K562 (cell line): ENCODE measurements around the gene RNH1. TPM values are rescaled to one million over a fixed set of nuclear protein-coding genes. Genes with fewer than 3 reads are reported as not detected.
A peak's percentile ranks its signal among the peaks of the same experiment; 100 is the strongest.

Experiments used
- ARID2 ChIP-seq: fragments of 450-650 bp; IDR thresholded peaks from 2 replicates; pipeline ENCODE4 v1.6.1; 2017; ENCODE audit warnings: antibody characterized with exemption, mild to moderate bottlenecking
- CREM ChIP-seq: IDR thresholded peaks from 2 replicates; pipeline ENCODE4 v1.6.1; 2014; ENCODE audit warnings: antibody characterized with exemption, low read depth
- EP400 ChIP-seq: fragments of 450-650 bp; IDR thresholded peaks from 2 replicates; pipeline ENCODE4 v1.6.1; 2017; ENCODE audit warnings: antibody characterized with exemption, mild to moderate bottlenecking, moderate library complexity
- GATA2 ChIP-seq: sonication (generic); formaldehyde crosslinking; IDR thresholded peaks from 2 replicates; pipeline ENCODE4 v1.4.0; 2020; ENCODE audit warnings: mild to moderate bottlenecking, missing genetic modification reagents
- GATAD2A ChIP-seq: fragments of 450-650 bp; IDR thresholded peaks from 2 replicates; pipeline ENCODE4 v1.6.1; 2017
- HMG20B ChIP-seq: fragments of 250-450 bp; sonication (Bioruptor Pico); IDR thresholded peaks from 2 replicates; pipeline ENCODE4 v1.5.0; 2021; ENCODE audit warnings: mild to moderate bottlenecking
- HOMEZ ChIP-seq: fragments of 250-450 bp; sonication (Bioruptor Pico); IDR thresholded peaks from 2 replicates; pipeline ENCODE4 v1.4.0; 2020; ENCODE audit warnings: mild to moderate bottlenecking, moderate library complexity
- KHSRP ChIP-seq: fragments of 450-650 bp; IDR thresholded peaks from 2 replicates; pipeline ENCODE4 v1.6.1; 2017
- MCM7 ChIP-seq, 2 experiments: fragments of 450-650 bp; IDR thresholded peaks; 2 replicates each; pipeline ENCODE4 v1.6.1; 2016 to 2018
- NR2C2 ChIP-seq, 2 experiments: fragments of 200-800 bp in 1 of 2; sonication (Bioruptor generic) in 1 of 2; sonication (generic) in 1 of 2; formaldehyde crosslinking in 1 of 2; IDR thresholded peaks; 2 replicates each; pipeline versions ENCODE4 v1.6.1 to v1.8.0; 2016 to 2022; ENCODE audit warnings: mild to moderate bottlenecking in 1 of 2, missing compliant biosample characterization in 1 of 2, missing genetic modification characterization in 1 of 2, missing genetic modification reagents in 1 of 2
- PHF8 ChIP-seq: fragments of 200-600 bp; sonication (generic); IDR thresholded peaks from 2 replicates; pipeline ENCODE4 v1.6.1; 2012; ENCODE audit warnings: mixed run types, mild to moderate bottlenecking, inconsistent platforms, low read length, moderate library complexity, borderline replicate concordance
- POLR3G ChIP-seq: IDR thresholded peaks from 2 replicates; pipeline ENCODE4 v1.6.1; 2011; ENCODE audit not compliant: insufficient read length, insufficient replicate concordance; ENCODE audit errors: extremely low read depth
- PPARD ChIP-seq: fragments of 250-450 bp; sonication (Bioruptor Pico); IDR thresholded peaks from 2 replicates; pipeline ENCODE4 v1.8.0; 2022; ENCODE audit warnings: inconsistent platforms, mild to moderate bottlenecking, moderate library complexity
- SRSF3 ChIP-seq: fragments of 200-400 bp; formaldehyde crosslinking; IDR thresholded peaks from 2 replicates; pipeline ENCODE4 v1.6.1; 2016; ENCODE audit warnings: mild to moderate bottlenecking, low read length, moderate library complexity; ENCODE audit not compliant: insufficient read depth
- STAG1 ChIP-seq: sonication (generic); formaldehyde crosslinking; IDR thresholded peaks from 2 replicates; pipeline ENCODE4 v1.5.0; 2020; ENCODE audit warnings: missing genetic modification reagents, borderline replicate concordance
- TEAD4 ChIP-seq, 2 experiments: sonication (generic) in 1 of 2; formaldehyde crosslinking in 1 of 2; IDR thresholded peaks; 2 replicates each; pipeline versions ENCODE4 v1.6.1 to v1.8.0; 2012 to 2022; ENCODE audit warnings: borderline replicate concordance in 1 of 2, inconsistent platforms in 1 of 2, low read length in 1 of 2, mild to moderate bottlenecking in 1 of 2, missing genetic modification reagents in 1 of 2
- ZZZ3 ChIP-seq: fragments of 450-650 bp; IDR thresholded peaks from 2 replicates; pipeline ENCODE4 v1.6.1; 2016; ENCODE audit warnings: antibody characterized with exemption, mild to moderate bottlenecking, moderate library complexity
- polyA plus RNA-seq, 8 experiments: library from polyadenylated mRNA; depleted of rRNA in 4 of 8; stranded (reverse) in 5 of 8; unstranded in 3 of 8; fragments of >200 nt; fragmentation: Nextera tagmentation in 2 of 8; fragmentation: Illumina TruSeq in 1 of 8; extraction: Ambion mirVana in 2 of 8; extraction: Trizol in 1 of 8; gene quantifications; 2 replicates each; pipeline versions ENCODE4 v1.2.1 to v1.2.3, GENCODE V29; 2011 to 2014; ENCODE audit warnings: inconsistent platforms in 1 of 8, missing spikeins in 1 of 8
- total RNA-seq, 7 experiments: library from RNA; depleted of rRNA in 6 of 7; stranded (reverse); fragments of >200 nt in 6 of 7; fragmentation: Illumina TruSeq in 2 of 7; extraction: Trizol in 2 of 7; gene quantifications; 2 replicates each; pipeline versions ENCODE4 v1.2.1 to v1.2.3, GENCODE V29; 2011 to 2021; ENCODE audit warnings: low replicate concordance in 1 of 7
- TF ChIP-seq, protein P1 (sequence below): fragments of 450-650 bp; IDR thresholded peaks from 2 replicates; pipeline ENCODE4 v1.7.0; 2016; ENCODE audit warnings: borderline replicate concordance
- TF ChIP-seq, protein P2 (sequence below): fragments of 250-450 bp; sonication (Bioruptor Pico); IDR thresholded peaks from 2 replicates; pipeline ENCODE4 v1.5.0; 2021
- TF ChIP-seq, protein P3 (sequence below): fragments of 450-650 bp; IDR thresholded peaks from 2 replicates; pipeline ENCODE4 v1.6.1; 2018; ENCODE audit warnings: mild to moderate bottlenecking, low read depth; ENCODE audit not compliant: partially characterized antibody
- TF ChIP-seq, protein P4 (sequence below): sonication (generic); IDR thresholded peaks from 2 replicates; pipeline ENCODE4 v1.6.1; 2016

RNH1 gene
- total and polyA plus RNA-seq, 9 of the 15 experiments (the other 6 are each of a cell fraction or from before 2014, with no cell fraction given), result 2.5 to 160 (median 44.3) TPM

- TF ChIP-seq SRSF3, result no peak
- no peak for TF ChIP-seq HMG20B (CRISPR knock-in tag)
- TF ChIP-seq POLR3G, result no peak
- no peak for TF ChIP-seq GATA2 (CRISPR knock-in tag)
- TF ChIP-seq PPARD (CRISPR knock-in tag), result no peak
- TF ChIP-seq, protein P1, sequence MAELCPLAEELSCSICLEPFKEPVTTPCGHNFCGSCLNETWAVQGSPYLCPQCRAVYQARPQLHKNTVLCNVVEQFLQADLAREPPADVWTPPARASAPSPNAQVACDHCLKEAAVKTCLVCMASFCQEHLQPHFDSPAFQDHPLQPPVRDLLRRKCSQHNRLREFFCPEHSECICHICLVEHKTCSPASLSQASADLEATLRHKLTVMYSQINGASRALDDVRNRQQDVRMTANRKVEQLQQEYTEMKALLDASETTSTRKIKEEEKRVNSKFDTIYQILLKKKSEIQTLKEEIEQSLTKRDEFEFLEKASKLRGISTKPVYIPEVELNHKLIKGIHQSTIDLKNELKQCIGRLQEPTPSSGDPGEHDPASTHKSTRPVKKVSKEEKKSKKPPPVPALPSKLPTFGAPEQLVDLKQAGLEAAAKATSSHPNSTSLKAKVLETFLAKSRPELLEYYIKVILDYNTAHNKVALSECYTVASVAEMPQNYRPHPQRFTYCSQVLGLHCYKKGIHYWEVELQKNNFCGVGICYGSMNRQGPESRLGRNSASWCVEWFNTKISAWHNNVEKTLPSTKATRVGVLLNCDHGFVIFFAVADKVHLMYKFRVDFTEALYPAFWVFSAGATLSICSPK, result no peak
- TF ChIP-seq EP400, result no peak; the same call in 1 of the 2 replicates
- TF ChIP-seq ZZZ3, result no peak
- TF ChIP-seq NR2C2 (CRISPR knock-in tag; IDR thresholded peaks at IDR 0.05), result no peak
- peak; percentile 48; the same call in 1 of the 2 replicates for TF ChIP-seq NR2C2 (tag; IDR thresholded peaks at IDR 0.05)
- TF ChIP-seq STAG1 (CRISPR knock-in tag), result no peak
- no peak for TF ChIP-seq ARID2
- peak; percentile 88 for TF ChIP-seq PHF8
- no peak for TF ChIP-seq KHSRP
- TF ChIP-seq CREM, result no peak
- TF ChIP-seq GATAD2A, result no peak
- TF ChIP-seq, protein P2, sequence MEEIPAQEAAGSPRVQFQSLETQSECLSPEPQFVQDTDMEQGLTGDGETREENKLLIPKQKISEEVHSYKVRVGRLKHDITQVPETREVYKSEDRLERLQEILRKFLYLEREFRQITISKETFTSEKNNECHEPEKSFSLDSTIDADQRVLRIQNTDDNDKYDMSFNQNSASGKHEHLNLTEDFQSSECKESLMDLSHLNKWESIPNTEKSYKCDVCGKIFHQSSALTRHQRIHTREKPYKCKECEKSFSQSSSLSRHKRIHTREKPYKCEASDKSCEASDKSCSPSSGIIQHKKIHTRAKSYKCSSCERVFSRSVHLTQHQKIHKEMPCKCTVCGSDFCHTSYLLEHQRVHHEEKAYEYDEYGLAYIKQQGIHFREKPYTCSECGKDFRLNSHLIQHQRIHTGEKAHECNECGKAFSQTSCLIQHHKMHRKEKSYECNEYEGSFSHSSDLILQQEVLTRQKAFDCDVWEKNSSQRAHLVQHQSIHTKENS (CRISPR knock-in tag), result no peak
- TF ChIP-seq, protein P3, sequence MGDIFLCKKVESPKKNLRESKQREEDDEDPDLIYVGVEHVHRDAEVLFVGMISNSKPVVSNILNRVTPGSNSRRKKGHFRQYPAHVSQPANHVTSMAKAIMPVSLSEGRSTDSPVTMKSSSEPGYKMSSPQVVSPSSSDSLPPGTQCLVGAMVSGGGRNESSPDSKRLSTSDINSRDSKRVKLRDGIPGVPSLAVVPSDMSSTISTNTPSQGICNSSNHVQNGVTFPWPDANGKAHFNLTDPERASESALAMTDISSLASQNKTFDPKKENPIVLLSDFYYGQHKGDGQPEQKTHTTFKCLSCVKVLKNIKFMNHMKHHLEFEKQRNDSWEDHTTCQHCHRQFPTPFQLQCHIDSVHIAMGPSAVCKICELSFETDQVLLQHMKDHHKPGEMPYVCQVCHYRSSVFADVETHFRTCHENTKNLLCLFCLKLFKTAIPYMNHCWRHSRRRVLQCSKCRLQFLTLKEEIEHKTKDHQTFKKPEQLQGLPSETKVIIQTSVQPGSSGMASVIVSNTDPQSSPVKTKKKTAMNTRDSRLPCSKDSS, result no peak
- TF ChIP-seq, protein P4, sequence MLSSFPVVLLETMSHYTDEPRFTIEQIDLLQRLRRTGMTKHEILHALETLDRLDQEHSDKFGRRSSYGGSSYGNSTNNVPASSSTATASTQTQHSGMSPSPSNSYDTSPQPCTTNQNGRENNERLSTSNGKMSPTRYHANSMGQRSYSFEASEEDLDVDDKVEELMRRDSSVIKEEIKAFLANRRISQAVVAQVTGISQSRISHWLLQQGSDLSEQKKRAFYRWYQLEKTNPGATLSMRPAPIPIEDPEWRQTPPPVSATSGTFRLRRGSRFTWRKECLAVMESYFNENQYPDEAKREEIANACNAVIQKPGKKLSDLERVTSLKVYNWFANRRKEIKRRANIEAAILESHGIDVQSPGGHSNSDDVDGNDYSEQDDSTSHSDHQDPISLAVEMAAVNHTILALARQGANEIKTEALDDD, result no peak
- no peak for TF ChIP-seq TEAD4 (IDR thresholded peaks at IDR 0.05; ENCODE audit: low read length)
- no peak for TF ChIP-seq TEAD4 (CRISPR knock-in tag; IDR thresholded peaks at IDR 0.05; ENCODE audit: borderline replicate concordance)
- TF ChIP-seq MCM7 (IDR thresholded peaks at IDR 0.05), result no peak
- no peak for TF ChIP-seq HOMEZ (CRISPR knock-in tag)
These were observed at the start of gene RNH1 (continued) for GRCh38 chr11:506995-507726.
